Neural progenitor cell (in vitro differentiated cells): ENCODE measurements around the gene ZNF831. TPM values are rescaled to one million over a fixed set of nuclear protein-coding genes. Genes with fewer than 3 reads are reported as not detected.

Source experiments
- DNase-seq: peaks from one replicate; pipeline ENCODE4 v3.0.0-alpha.2; 2016; ENCODE audit warnings: low spot score
- H2AFZ ChIP-seq: fragments of 200-600 bp; sonication (generic); replicated peaks from 2 replicates; pipeline ENCODE4 v1.6.1; 2016; ENCODE audit warnings: antibody characterized with exemption
- H3F3A ChIP-seq: fragments of 200-600 bp; sonication (generic); 2 replicates; pipeline ENCODE4 v1.6.1; 2016; ENCODE audit warnings: antibody characterized with exemption, low read depth
- H3K27ac ChIP-seq: fragments of 200-600 bp; sonication (generic); 2 replicates; pipeline ENCODE4 v1.5.1; 2016; ENCODE audit warnings: mild to moderate bottlenecking
- H3K27me3 ChIP-seq: fragments of 200-600 bp; sonication (generic); 2 replicates; pipeline ENCODE4 v1.6.1; 2016; ENCODE audit warnings: mild to moderate bottlenecking, moderate library complexity
- H3K36me3 ChIP-seq: fragments of 200-600 bp; sonication (generic); 2 replicates; pipeline ENCODE4 v1.5.1; 2016
- H3K4me1 ChIP-seq: fragments of 200-600 bp; sonication (generic); 2 replicates; pipeline ENCODE4 v1.6.1; 2016; ENCODE audit warnings: mixed run types
- H3K4me2 ChIP-seq: fragments of 200-600 bp; sonication (generic); 2 replicates; pipeline ENCODE4 v1.6.1; 2016
- H3K4me3 ChIP-seq: fragments of 200-600 bp; sonication (generic); 2 replicates; pipeline ENCODE4 v1.5.1; 2016
- H3K79me2 ChIP-seq: fragments of 200-600 bp; sonication (generic); 2 replicates; pipeline ENCODE4 v1.6.1; 2016; ENCODE audit warnings: low read depth
- H3K9ac ChIP-seq: fragments of 200-600 bp; sonication (generic); 2 replicates; pipeline ENCODE4 v1.6.1; 2016
- H3K9me3 ChIP-seq: fragments of 200-600 bp; sonication (generic); 2 replicates; pipeline ENCODE4 v1.5.1; 2016; ENCODE audit warnings: low read depth
- H4K20me1 ChIP-seq: fragments of 200-600 bp; sonication (generic); 2 replicates; pipeline ENCODE4 v1.6.1; 2016; ENCODE audit warnings: low read depth
- H3K27ac Mint-ChIP-seq: 3 replicates; pipeline ENCODE4 v1.8.0; 2021; ENCODE audit warnings: mixed read lengths
- H3K27me3 Mint-ChIP-seq: 2 replicates; pipeline ENCODE4 v1.8.0; 2022; ENCODE audit warnings: low read depth, mild to moderate bottlenecking, inconsistent platforms, moderate library complexity, mixed read lengths; ENCODE audit not compliant: insufficient read depth
- H3K36me3 Mint-ChIP-seq: 3 replicates; pipeline ENCODE4 v1.8.0; 2021; ENCODE audit warnings: mixed read lengths
- H3K4me1 Mint-ChIP-seq: 3 replicates; pipeline ENCODE4 v1.8.0; 2021; ENCODE audit warnings: mixed read lengths
- H3K4me3 Mint-ChIP-seq: 3 replicates; pipeline ENCODE4 v1.8.0; 2021; ENCODE audit warnings: mild to moderate bottlenecking, moderate library complexity, mixed read lengths
- H3K9me3 Mint-ChIP-seq: 3 replicates; pipeline ENCODE4 v1.8.0; 2020; ENCODE audit warnings: mixed read lengths
- CTCF ChIP-seq: fragments of 200-600 bp; sonication (generic); IDR thresholded peaks from 2 replicates; pipeline ENCODE4 v1.5.1; 2017; ENCODE audit warnings: antibody characterized with exemption, mild to moderate bottlenecking
- EZH2 ChIP-seq: fragments of 200-600 bp; sonication (generic); IDR thresholded peaks from 2 replicates; pipeline ENCODE4 v1.6.1; 2017; ENCODE audit warnings: antibody characterized with exemption, mild to moderate bottlenecking, moderate library complexity
- EZH2phosphoT487 ChIP-seq: fragments of 200-600 bp; sonication (generic); IDR thresholded peaks from 2 replicates; pipeline ENCODE4 v1.6.1; 2017; ENCODE audit warnings: antibody characterized with exemption
- total RNA-seq: library from RNA; depleted of rRNA; stranded (reverse); fragments of >200 nt; gene quantifications from 2 replicates; pipeline ENCODE4 v1.2.3, GENCODE V29; 2015; ENCODE audit warnings: low replicate concordance

The ZNF831 gene
- total RNA-seq, 1 donor from 2014 or later, result not detected

- no peak overlapping the region for H3K4me3 Mint-ChIP-seq
- H3F3A ChIP-seq, result no peaks in the 10 kb centered on the region
- H3K4me1 ChIP-seq, result peaks cover 29% of the 10 kb centered on the region
- no peak overlapping the region for H3K4me3 ChIP-seq
- no peak overlapping the region for H3K27ac Mint-ChIP-seq
- H3K27me3 Mint-ChIP-seq, result peaks cover 6% of the 10 kb centered on the region
- no peak overlapping the region for H3K4me2 ChIP-seq
- H3K9me3 ChIP-seq, result no peaks in the 10 kb centered on the region
- H3K27me3 ChIP-seq, result no peaks in the 10 kb centered on the region
- H3K9me3 Mint-ChIP-seq, result peaks cover 5% of the 10 kb centered on the region
- no peak overlapping the region for H2AFZ ChIP-seq
- no peaks in the 10 kb centered on the region for H3K79me2 ChIP-seq
- H3K4me1 Mint-ChIP-seq, result peaks cover 19% of the 10 kb centered on the region
- H3K36me3 Mint-ChIP-seq, result no peaks in the 10 kb centered on the region
- no peaks in the 10 kb centered on the region for H3K36me3 ChIP-seq
- H3K27ac ChIP-seq, result no peak overlapping the region
- no peak for DNase-seq
- TF ChIP-seq EZH2 (no peak), CTCF (no peak), EZH2phosphoT487 (no peak)
- no peak overlapping the region for H3K9ac ChIP-seq
- H4K20me1 ChIP-seq, result no peaks in the 10 kb centered on the region
These were observed 84.4 kb downstream of the ZNF831 start for GRCh38 chr20:59247731-59248684.

- Histone ChIP-seq H3K27me3 (no peaks in the 10 kb centered on the region), H3K27ac (no peak overlapping the region), H3F3A (no peaks in the 10 kb centered on the region), H3K79me2 (no peaks in the 10 kb centered on the region), H3K4me1 (peaks cover 30% of the 10 kb centered on the region), H3K9me3 (no peaks in the 10 kb centered on the region), H3K36me3 (no peaks in the 10 kb centered on the region), H2AFZ (no peak overlapping the region), H3K9ac (no peak overlapping the region), H3K4me3 (no peak overlapping the region), H3K4me2 (no peak overlapping the region), H4K20me1 (no peaks in the 10 kb centered on the region)
- no peak for DNase-seq
- H3K36me3 Mint-ChIP-seq, result no peaks in the 10 kb centered on the region
- TF ChIP-seq EZH2, result no peak
- TF ChIP-seq EZH2phosphoT487, result no peak
- TF ChIP-seq CTCF, result no peak
- H3K27me3 Mint-ChIP-seq, result peaks cover 10% of the 10 kb centered on the region
- peaks cover 27% of the 10 kb centered on the region for H3K4me1 Mint-ChIP-seq
- H3K4me3 Mint-ChIP-seq, result no peak overlapping the region
- H3K9me3 Mint-ChIP-seq, result peaks cover 2% of the 10 kb centered on the region
- H3K27ac Mint-ChIP-seq, result no peak overlapping the region
These were observed 86.7 kb downstream of the ZNF831 start for GRCh38 chr20:59250293-59250692.

GRCh38 chr20:59253325-59253724, 89.7 kb downstream of the ZNF831 start:
- TF ChIP-seq EZH2 (no peak), EZH2phosphoT487 (no peak), CTCF (no peak)
- H3K36me3 Mint-ChIP-seq, result no peaks in the 10 kb centered on the region
- H3K4me3 Mint-ChIP-seq, result no peak overlapping the region
- Histone ChIP-seq H3K27me3 (no peaks in the 10 kb centered on the region), H3K9me3 (no peaks in the 10 kb centered on the region), H3K36me3 (no peaks in the 10 kb centered on the region), H3K4me2 (no peak overlapping the region), H3K4me3 (no peak overlapping the region), H2AFZ (no peak overlapping the region), H3K27ac (no peak overlapping the region), H3K4me1 (peaks cover 20% of the 10 kb centered on the region), H3K9ac (no peak overlapping the region), H3F3A (no peaks in the 10 kb centered on the region), H4K20me1 (no peaks in the 10 kb centered on the region), H3K79me2 (no peaks in the 10 kb centered on the region)
- no peak for DNase-seq
- H3K9me3 Mint-ChIP-seq, result peaks cover 2% of the 10 kb centered on the region
- peaks cover 8% of the 10 kb centered on the region for H3K27me3 Mint-ChIP-seq
- H3K4me1 Mint-ChIP-seq, result peaks cover 14% of the 10 kb centered on the region
- H3K27ac Mint-ChIP-seq, result no peak overlapping the region
